HG03139 (cell line): ENCODE results near the gene BMPR1B.

Source experiments
- ATAC-seq: cut with Tn5 transposase; IDR thresholded peaks from one replicate; pipeline ENCODE4 v1.9.1; 2021; ENCODE audit not compliant: unreplicated experiment

The BMPR1B gene

DNA sequence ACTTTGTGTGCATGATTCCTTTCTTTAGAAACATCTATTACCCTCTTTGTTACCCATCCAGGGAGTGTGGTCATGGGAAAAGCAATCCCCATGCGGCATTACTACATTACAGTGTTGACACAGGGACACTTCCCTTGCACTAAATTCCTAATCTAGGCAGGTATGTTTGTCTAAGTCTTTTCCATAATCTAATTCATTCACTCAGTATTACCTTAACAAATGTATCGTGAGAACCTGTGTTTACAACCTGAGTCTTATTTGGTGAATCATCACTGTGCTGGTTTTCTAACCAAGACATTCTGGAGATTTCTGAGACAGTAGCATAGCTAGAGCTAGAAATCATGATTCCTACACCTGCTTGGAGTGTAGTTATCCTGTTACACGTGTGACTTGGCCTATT, 326.8 kb downstream of the BMPR1B start:
- no peak for ATAC-seq

DNA sequence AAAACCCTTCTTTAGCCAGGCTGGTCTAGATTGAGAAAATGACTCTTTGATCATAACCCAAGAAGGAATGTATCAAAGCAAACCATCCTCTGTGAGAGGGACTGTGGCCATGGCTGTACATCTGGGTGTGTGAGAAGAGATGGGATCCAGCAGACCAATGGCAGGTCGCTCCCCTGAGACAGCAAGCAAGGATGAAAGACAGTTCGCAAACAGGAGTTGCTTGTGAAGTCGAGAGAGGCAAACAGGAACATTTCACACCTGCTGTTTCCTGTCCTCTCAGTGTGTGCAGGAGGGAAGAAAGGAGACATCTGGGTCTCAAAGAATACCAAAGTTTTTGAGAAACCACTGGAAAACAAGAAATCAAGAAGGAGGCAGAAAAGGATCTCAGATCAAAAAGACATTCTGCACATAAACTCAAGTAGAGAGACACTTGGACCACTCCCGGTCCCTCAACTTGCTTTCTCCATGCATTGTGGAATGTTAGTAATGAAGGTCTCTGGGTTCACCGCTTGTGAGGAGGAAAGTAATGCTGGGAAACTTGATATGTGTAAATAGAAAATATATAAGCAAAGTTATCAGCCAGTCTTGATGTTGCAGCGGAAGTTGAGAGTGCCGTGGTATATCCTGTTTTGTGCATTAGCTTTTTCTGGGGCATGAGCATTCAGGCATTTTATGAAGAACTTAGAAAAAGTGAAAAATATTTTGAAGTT, 327.5 kb downstream of the BMPR1B start:
- ATAC-seq, result no peak

DNA sequence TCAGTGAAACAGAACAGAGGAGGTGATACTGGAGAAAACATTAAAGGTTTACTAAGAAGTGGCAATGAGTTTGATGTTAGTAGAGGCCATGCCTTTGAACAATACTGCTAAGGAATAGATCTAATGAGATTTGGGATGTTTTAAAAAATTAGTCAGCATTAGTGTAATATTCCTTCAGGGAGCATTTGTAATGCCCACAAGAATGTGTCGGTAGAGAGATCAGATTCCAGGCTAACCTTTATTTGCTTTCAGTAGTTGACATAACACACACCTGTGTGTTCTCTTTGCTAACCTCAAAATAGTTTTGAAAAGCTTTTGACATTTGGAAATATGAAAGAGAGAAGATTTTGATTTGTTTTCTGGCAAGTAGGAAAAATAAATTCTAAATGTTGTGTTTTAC, 328.8 kb downstream of the BMPR1B start:
- no peak for ATAC-seq

DNA sequence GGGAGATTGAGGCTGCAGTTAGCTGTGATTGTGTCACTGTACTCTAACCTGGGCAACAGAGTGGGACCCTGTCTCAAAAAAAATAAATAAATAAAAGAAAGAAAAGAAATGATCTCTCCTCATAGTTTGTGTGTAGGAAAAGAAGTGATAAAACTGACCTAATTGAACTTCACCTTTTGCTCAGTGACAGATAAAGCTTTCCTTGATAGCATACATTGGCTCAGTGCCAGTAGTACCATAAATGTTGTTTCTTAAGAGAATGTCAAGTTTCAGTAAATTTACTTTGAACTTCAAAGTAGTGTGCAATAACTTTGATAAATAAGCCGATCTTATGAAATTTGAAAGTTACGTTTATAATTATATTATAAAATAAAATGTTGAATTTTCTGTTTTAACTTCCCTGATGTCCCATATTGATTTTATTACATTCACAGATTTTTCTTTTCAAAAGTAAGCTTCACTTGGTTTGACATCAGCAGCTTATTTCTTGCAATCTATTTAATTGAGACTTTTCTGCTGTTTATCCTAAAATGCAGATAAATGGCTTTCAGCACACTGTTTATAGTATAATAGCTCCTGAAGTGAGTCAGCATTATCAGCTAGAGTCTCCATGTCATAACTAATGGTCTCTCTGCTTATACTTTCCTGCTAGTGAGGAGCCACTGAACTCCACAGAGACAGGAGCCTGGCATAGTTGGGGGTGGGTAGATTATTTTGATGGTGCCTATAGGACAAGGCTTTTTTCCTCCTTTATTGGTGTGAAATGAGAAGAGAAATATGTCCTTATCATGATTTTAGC, 330.1 kb downstream of the BMPR1B start:
- no peak for ATAC-seq

DNA sequence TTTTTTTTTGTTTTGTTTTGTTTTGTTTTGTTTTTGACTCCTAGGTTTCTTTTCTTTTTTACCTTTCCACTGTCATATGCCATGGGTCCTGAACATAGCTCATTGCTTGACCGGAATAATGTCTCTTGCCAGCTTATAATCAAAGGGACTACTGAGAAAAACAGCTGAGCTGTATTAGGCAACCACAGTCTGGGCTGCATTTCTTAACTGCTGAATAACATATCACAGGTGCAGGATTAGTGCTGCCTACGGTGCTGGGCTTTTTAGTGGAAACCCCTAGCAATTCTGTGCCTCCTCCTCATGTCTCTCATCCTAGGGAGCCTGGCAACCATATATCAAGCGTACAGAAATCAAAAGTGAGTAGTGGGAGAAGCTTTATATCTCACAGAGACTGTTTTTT, 333.5 kb downstream of the BMPR1B start:
- ATAC-seq, result no peak

DNA sequence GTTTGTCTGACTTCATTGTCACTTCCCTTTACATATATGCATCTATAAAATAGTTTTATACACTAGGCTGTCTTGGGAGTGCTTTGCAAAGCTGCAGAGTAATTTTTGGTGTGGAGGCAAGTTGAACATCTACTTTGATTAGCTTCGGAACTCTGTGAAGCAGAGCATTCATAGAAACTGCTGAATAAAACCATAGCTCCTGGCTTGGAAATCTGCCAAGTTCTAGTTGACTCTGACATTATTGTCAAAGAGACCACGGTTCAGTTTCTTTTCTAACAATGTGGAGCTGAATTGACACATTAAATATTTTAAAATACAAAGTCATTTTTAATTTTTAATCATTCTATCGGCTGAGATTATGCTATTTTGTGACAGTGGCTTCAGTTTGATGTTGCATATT, 335.0 kb downstream of the BMPR1B start:
- ATAC-seq, result no peak

DNA sequence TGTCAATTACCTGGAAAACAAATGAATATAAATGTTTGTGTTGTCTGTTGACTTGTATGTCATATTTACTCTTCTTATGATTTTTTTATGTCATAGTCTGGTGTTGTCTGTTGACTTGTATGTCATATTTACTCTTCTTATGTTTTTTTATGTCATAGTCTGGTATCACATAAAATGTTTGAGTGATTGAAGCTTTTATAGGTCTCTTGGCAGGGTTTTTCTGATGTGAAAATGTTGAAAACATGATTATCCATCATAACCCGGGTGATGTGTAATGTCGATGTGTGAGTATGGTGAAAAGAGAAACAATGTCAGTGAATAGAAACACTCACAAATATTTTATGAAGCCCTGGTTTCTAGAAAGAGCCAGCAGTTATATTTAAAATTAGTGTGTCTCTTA, 335.7 kb downstream of the BMPR1B start:
- no peak for ATAC-seq

DNA sequence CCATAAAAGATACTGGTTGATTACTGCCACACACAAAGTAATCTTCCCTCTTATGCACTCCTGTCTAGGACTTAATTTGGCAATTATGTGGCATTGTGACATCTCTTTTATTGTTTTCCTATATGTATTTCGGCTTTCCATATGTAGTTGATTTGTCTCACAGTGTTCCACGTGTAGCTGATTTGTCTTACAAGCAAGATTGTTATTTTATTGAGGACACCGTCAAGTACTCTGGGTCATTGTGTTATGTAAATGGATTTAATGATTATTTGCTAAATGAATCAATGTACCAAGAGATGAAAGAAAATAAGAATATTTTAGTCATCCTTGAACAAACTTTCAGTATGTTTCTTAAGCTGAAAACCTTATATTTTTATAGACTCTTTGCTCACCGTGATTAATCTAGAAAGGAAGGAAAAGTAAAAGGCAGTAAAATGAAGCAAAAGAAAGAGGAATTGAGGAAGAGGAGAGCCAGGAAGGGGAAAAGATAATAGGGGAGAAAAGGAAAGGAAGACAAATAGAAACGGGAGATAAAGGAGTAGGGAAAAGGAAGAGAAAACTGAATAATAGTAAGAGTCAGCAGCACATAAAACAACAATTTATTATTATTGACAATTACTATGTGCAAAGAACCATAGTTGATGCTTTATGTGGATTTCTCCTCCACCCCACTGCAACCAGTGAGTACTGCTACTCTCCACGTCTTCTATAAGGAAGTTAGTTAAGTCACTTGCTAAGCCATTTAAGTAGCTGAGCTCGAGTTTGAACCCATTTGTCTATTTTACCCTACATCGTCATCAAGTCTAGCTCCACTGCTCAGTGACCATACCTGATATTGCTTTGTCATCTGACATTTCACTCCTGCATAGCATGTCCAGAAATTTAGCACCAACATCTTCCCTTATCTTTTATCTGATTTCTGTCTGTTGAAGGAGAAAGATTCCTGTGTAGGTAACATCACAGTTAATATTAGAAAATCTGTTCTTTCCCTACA, 336.5 kb downstream of the BMPR1B start:
- no peak for ATAC-seq

DNA sequence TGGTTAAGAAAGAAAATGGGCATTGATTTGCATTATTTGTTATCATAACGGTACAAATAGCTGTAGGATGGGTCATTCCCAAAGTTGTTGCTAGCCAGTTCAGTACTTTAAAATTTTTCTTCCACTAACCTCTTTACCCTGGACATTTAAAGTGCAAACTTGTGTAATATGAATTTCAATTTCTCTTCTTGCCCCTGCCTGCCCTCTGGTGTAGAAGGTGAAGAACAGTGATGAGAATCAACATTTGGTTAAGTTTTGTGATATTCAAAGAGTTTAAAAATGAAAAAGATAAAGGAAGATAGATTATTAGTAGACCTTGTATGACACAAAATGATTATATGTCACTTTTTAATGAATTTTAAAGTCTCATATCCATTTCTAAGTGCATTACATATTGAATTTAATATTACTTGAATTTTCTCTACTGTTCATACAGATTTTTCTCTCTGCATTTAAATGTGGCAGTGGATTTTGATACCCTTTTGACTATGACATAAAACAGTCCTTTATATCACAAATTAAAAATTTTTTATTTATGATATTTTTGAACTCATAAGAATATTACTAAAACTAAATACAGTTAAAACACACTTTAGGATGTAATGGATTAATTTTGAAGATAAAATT, 337.7 kb downstream of the BMPR1B start:
- ATAC-seq, result no peak

DNA sequence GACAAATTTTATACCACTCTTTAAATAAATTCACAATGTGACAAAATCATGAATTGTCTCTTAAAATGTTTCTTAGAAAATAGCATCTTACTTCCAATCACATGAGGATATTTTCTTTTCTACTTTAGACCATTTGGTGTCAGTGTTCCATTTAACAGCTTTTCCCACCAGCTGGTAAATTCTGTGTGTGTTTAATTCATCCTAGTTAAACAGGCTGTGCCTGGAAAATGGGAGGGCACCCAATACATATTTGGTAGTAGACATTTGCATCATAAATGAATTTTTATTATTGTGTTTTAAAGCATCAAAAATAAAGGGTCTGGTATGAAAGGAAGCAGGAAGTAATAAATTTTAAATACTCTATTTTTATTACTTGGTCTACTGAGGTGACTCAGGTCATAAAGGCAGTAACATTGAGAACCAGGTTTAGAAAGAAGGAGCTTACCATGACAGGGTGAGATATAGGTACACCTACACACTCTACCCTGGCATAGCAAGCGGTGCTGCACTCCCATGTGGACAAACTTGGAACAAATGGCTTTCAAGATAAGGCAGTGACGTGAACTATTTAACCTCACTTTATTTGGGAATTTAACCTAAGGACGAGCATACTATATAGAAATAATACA, 344.5 kb downstream of the BMPR1B start:
- ATAC-seq, result no peak

DNA sequence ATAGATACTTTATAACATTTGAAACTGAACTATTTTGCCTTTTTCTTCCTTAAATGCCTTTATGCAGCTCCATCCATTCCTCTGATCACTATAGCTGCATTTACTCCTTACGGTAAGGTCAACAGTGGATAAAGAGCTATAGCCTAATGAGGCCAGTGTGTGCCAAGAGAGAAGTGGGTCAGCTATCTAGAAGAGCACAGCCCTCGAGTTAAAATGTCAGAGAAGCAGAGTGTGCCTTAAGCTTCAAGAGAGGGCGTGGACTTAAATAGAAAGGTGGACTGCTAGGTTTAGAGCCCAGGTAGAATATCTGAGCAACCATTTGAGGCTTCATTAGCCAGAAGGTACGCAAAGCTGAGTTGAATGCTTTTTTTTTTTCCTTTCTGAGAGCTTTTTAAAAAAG, 347.4 kb downstream of the BMPR1B start:
- no peak for ATAC-seq

DNA sequence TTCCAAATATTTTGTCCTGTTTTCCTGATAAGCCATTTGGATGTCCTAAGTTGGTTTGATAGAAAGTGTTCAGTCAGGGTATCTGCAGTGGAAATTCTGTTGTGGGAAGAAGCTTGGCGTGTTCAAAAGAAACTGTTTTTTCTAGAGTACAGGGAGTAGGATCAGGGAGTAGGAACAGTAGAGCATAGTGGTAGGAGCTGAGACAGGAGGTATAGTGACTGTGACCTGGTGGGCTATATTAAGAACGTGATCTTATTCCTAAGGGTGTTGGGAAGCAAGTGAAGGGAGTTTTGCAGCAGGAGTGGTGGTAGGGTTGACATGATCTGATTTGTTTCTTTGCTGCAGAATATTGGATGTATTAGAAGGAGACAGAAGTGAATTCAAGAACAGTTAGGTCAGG, 348.2 kb downstream of the BMPR1B start:
- ATAC-seq, result no peak

DNA sequence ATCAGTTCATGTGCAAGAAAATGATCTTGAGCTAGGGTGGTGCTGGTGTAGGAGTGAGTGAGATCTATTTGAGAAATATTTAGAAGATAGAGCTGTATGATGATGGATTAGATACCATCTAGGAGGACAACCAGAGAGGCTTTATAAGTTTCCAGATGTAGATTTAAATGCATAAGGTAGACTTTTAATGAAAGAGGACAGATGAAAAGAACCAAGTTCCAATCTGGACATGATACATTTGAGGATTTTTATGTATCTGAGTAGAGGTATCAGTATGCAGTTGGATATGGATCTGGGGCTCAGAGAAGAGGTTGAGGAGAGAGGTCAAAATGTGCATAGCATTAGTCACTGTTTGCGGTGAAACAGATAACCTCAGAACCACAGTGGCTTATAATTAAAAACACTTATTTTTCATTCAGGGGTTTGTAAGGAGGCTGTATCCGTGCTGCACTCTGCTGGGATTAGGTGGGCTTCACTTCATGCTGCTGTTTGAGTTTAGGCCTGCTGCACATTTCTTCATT, 348.7 kb downstream of the BMPR1B start:
- no peak for ATAC-seq

DNA sequence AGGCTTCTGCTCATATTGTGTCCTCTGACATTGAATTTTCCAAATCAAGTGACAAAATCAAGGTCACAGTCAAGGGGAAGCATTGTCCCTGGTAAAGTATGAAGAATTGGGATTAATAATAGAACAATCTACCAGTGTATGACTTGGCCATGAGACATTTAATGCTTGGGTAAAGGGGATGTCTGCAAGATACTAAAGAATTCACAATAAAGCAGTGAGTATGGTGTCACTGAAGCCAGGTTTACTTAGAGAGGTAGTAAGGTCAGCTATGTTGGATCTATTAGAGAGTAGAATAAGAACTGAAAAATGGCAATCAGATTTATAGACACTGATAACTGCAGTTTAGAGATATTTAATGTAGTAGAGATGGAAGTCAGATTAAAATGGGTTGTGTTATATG, 349.2 kb downstream of the BMPR1B start:
- ATAC-seq, result no peak

DNA sequence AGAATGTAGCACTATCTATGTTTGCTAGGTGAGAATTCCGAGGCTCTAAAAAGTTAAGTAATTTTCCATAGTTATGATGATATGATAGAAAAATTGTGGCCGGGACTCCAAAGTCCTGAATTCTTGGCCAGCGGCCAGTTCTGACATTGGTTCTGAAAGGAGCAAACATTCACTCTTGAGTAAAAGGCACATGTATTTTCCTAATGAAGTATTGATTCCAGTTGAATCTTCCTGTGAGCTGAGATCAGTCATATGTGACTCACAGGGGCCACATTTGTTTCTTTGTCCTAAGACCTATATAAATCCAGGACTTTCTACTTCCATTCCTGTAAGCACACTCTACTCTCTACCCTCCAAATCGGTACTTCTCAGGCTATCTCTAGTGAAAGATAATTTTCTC, 349.9 kb downstream of the BMPR1B start:
- ATAC-seq, result no peak

DNA sequence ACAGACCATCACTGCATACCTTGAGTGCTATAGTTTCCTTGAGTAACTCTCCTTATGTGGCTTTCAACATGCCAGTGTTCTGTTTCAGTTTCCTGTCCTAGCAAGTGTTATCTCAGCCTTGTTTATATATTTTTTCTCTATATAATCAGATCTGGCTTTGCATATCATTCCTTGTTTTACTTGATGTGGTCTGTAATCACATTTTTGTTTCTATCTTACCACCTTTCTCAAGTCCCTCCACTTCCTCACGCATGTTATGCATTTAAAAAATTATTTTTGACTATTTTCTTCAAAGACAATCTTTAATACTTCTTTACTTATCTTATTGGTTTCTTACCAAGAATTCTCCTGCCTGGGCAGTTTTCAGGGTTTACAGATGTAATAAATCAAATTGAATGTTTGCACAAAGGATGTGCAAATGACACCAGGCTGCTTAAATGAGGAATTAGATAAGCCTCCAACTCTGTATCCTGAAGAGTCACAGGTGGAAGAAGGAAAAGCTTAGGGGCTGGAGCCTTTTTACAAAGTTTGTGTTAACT, 351.2 kb downstream of the BMPR1B start:
- no peak for ATAC-seq

DNA sequence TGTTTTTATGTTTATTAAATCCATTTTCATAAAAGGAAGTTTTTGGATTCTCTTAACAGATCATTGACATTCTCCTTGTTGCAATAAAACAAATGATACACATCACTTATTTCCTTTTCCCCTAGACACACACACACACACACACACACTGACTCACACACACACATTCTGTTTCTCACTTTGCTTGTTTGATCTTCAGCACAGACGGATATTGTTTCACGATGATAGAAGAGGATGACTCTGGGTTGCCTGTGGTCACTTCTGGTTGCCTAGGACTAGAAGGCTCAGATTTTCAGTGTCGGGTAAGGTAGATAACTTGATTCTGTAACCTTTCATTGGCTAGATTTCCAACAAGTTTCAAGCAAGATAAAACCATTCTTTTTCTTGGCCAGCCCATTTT, 356.8 kb downstream of the BMPR1B start:
- no peak for ATAC-seq

DNA sequence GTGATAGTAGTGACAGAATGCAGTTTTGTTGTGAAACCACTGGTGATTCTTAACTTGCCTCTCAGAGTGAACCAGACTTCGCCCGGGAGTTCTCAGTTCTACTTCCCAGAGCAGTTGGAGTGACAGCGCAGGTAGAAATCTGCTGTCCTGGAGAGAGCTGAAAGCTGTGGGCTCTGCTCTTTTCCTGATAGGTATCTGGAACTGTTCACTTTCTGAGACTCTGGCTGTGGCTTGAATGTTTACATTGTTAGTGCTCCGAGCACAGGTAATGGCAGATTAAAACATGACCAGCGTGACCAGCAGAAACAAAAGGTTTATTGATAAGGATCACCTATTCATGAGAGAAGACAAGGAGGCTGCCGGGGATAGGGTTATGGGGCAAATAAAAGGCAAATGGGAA, 360.7 kb downstream of the BMPR1B start:
- no peak for ATAC-seq

DNA sequence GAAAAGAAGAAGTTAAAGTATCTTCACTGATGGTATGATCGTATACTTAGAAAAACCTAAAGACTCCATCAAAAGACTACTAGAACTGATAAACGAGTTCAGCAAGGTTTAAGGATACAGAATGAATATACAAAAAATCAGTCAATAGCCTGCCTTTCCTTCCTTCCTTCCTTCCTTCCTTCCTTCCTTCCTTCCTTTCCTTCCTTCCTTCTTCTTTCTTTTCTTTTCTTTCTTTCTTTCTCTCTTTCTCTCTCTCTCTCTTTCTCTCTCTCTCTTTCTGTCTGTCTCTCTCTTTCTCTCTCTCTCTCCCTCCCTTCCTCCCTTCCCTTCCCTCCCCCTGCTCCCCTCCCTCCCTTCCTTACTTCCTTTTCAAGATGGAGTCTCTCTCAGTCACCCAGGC, 362.7 kb downstream of the BMPR1B start:
- no peak for ATAC-seq

DNA sequence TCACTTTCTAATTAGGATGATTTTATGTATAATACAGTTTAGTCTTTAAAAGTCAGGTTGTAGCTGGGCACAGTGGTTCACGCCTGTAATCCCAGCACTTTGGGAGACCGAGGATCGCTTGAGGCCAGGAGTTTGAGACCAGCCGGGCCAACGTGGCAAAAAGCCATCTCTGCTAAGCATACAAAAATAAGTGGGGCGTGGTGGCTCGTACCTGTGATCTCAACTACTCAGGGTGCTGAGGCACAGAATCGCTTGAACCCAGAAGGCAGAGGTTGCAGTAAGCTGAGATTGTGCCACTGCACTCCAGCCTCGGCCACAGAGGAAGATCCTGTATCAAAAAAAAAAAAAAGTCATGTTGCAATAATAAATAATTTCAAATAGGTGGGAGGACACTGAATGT, 364.2 kb downstream of the BMPR1B start:
- no peak for ATAC-seq
